Trophoblast cell (in vitro differentiated cells and primary cell): ENCODE data around the gene CINP.

Experiments used
- DNase-seq, 2 donors: peaks; one replicate each; pipeline ENCODE4 v3.0.0-alpha.2; 2016
- H2AFZ ChIP-seq: 2 replicates; pipeline ENCODE4 v1.6.1; 2013; ENCODE audit warnings: low read length, moderate library complexity, mild to moderate bottlenecking; ENCODE audit not compliant: insufficient read depth, poor library complexity
- H2AK5ac ChIP-seq: 2 replicates; pipeline ENCODE4 v1.6.1; 2013; ENCODE audit warnings: mild to moderate bottlenecking, low read length
- H2BK120ac ChIP-seq: 2 replicates; pipeline ENCODE4 v1.6.1; 2013; ENCODE audit warnings: low read length, mild to moderate bottlenecking, moderate library complexity; ENCODE audit not compliant: insufficient read depth, poor library complexity
- H2BK12ac ChIP-seq: 2 replicates; pipeline ENCODE4 v1.6.1; 2013; ENCODE audit warnings: mild to moderate bottlenecking, low read length, moderate library complexity
- H2BK5ac ChIP-seq: 2 replicates; pipeline ENCODE4 v1.6.1; 2013; ENCODE audit warnings: low read length, low read depth, moderate library complexity, mild to moderate bottlenecking; ENCODE audit not compliant: poor library complexity
- H3K14ac ChIP-seq: 2 replicates; pipeline ENCODE4 v1.6.1; 2013; ENCODE audit warnings: mild to moderate bottlenecking, low read length
- H3K18ac ChIP-seq: 2 replicates; pipeline ENCODE4 v1.6.1; 2013; ENCODE audit warnings: mild to moderate bottlenecking, low read length
- H3K23ac ChIP-seq: 2 replicates; pipeline ENCODE4 v1.6.1; 2013; ENCODE audit warnings: low read length
- H3K27ac ChIP-seq: 2 replicates; pipeline ENCODE4 v1.5.1; 2013; ENCODE audit warnings: low read depth, mild to moderate bottlenecking, inconsistent platforms, low read length, moderate library complexity
- H3K27me3 ChIP-seq: 2 replicates; pipeline ENCODE4 v1.6.1; 2013; ENCODE audit warnings: inconsistent platforms, mild to moderate bottlenecking, low read length, moderate library complexity; ENCODE audit not compliant: insufficient read depth
- H3K36me3 ChIP-seq, 2 experiments: 1 replicate in 1 of 2; 2 replicates in 1 of 2; pipeline ENCODE4 v1.6.1; 2013; ENCODE audit warnings: low read length in 2 of 2, mild to moderate bottlenecking in 2 of 2, moderate library complexity in 1 of 2; ENCODE audit not compliant: insufficient read depth in 2 of 2, control insufficient read depth in 1 of 2
- H3K4ac ChIP-seq: 2 replicates; pipeline ENCODE4 v1.6.1; 2013; ENCODE audit warnings: low read depth, mild to moderate bottlenecking, low read length, moderate library complexity
- H3K4me1 ChIP-seq, 2 experiments: 1 replicate in 1 of 2; 2 replicates in 1 of 2; pipeline ENCODE4 v1.6.1; 2013; ENCODE audit warnings: low read length in 2 of 2, mild to moderate bottlenecking in 2 of 2, moderate library complexity in 1 of 2; ENCODE audit not compliant: insufficient read depth in 2 of 2, control insufficient read depth in 1 of 2
- H3K4me2 ChIP-seq: 2 replicates; pipeline ENCODE4 v1.6.1; 2013; ENCODE audit warnings: inconsistent platforms, mild to moderate bottlenecking, low read length, moderate library complexity
- H3K4me3 ChIP-seq: 2 replicates; pipeline ENCODE4 v1.5.1; 2013; ENCODE audit warnings: mild to moderate bottlenecking, low read depth, low read length, inconsistent platforms
- H3K79me1 ChIP-seq: one replicate; pipeline ENCODE4 v1.6.1; 2013; ENCODE audit warnings: low read length
- H3K79me2 ChIP-seq: 2 replicates; pipeline ENCODE4 v1.6.1; 2013; ENCODE audit warnings: low read length, mild to moderate bottlenecking; ENCODE audit not compliant: control insufficient read depth, insufficient read depth, poor library complexity
- H3K9ac ChIP-seq: 2 replicates; pipeline ENCODE4 v1.6.1; 2013; ENCODE audit warnings: mild to moderate bottlenecking, low read length
- H3K9me3 ChIP-seq: 2 replicates; pipeline ENCODE4 v1.6.1; 2013; ENCODE audit warnings: low read depth, mild to moderate bottlenecking, control low read depth, inconsistent platforms, low read length; ENCODE audit not compliant: insufficient read depth
- H4K12ac ChIP-seq: 2 replicates; pipeline ENCODE4 v1.6.1; 2013; ENCODE audit warnings: low read depth, mild to moderate bottlenecking, low read length, moderate library complexity
- H4K8ac ChIP-seq: 2 replicates; pipeline ENCODE4 v1.6.1; 2013; ENCODE audit warnings: low read depth, mild to moderate bottlenecking, low read length, moderate library complexity
- H4K91ac ChIP-seq: one replicate; pipeline ENCODE4 v1.6.1; 2013; ENCODE audit warnings: low read depth, mild to moderate bottlenecking, low read length, moderate library complexity
- WGBS: extraction: QIAGEN DNeasy Blood & Tissue Kit; methylation state at CpG from one replicate; pipeline ENCODE4 v1.1.7; 2013; ENCODE audit warnings: missing lambda C conversion rate; ENCODE audit not compliant: insufficient read length, insufficient coverage; ENCODE audit errors: extremely low coverage; 5-methylcytosine and 5-hydroxymethylcytosine counted together

CINP gene

GRCh38 chr14:102325791-102326345 lies 36.8 kb downstream of the CINP start:
- Histone ChIP-seq H2BK5ac (peak overlapping the region; percentile 86), H3K18ac (peak overlapping the region; percentile 76), H2BK12ac (peak overlapping the region; percentile 93), H2BK120ac (peak overlapping the region; percentile 86), H3K14ac (peak overlapping the region; percentile 91), H4K12ac (peak overlapping the region; percentile 44), H2AFZ (no peak overlapping the region), H3K79me1 (peaks cover 4% of the 10 kb centered on the region), H4K91ac (peak overlapping the region; percentile 82), H3K9me3 (no peaks in the 10 kb centered on the region), H3K79me2 (no peaks in the 10 kb centered on the region), H3K4ac (no peak overlapping the region), H3K4me1 (peaks cover 9 to 10% of the 10 kb centered on the region in 2 experiments), H3K23ac (no peak overlapping the region), H3K27ac (peak overlapping the region; percentile 66), H2AK5ac (peak overlapping the region; percentile 87), H4K8ac (peak overlapping the region; percentile 53), H3K36me3 (peaks cover 0 to 4% of the 10 kb centered on the region in 2 experiments), H3K27me3 (no peaks in the 10 kb centered on the region), H3K4me3 (no peak overlapping the region), H3K4me2 (peak overlapping the region; percentile 11), H3K9ac (no peak overlapping the region)
- no CpG with 5 or more reads among the region's 9 CpGs for WGBS
- DNase-seq, result no peak

- Histone ChIP-seq H3K4me2 (no peak overlapping the region), H3K9me3 (no peaks in the 10 kb centered on the region), H3K4me3 (no peak overlapping the region), H3K79me2 (peaks cover 8% of the 10 kb centered on the region), H4K8ac (no peak overlapping the region), H3K9ac (no peak overlapping the region), H3K27ac (no peak overlapping the region), H3K27me3 (no peaks in the 10 kb centered on the region), H3K23ac (no peak overlapping the region), H3K36me3 (peaks cover 0 to 4% of the 10 kb centered on the region in 2 experiments), H3K4ac (no peak overlapping the region), H2BK12ac (no peak overlapping the region), H3K14ac (no peak overlapping the region), H4K91ac (no peak overlapping the region), H3K4me1 (peaks cover 16 to 18% of the 10 kb centered on the region in 2 experiments), H2BK5ac (no peak overlapping the region), H2AFZ (no peak overlapping the region), H4K12ac (no peak overlapping the region), H3K79me1 (peaks cover 10% of the 10 kb centered on the region), H2AK5ac (no peak overlapping the region), H3K18ac (no peak overlapping the region), H2BK120ac (no peak overlapping the region)
- peak in 1 of 2 donors; percentile 36 for DNase-seq
- WGBS, result no CpG with 5 or more reads among the region's 8 CpGs
Observed at GRCh38 chr14:102323102-102323501, 39.6 kb downstream of the CINP start.

- Histone ChIP-seq H3K4me3 (no peak overlapping the region), H2BK120ac (no peak overlapping the region), H3K27ac (no peak overlapping the region), H3K18ac (no peak overlapping the region), H2BK12ac (no peak overlapping the region), H3K9me3 (no peaks in the 10 kb centered on the region), H2BK5ac (no peak overlapping the region), H2AK5ac (no peak overlapping the region), H3K79me1 (peaks cover 10% of the 10 kb centered on the region), H3K27me3 (no peaks in the 10 kb centered on the region), H3K36me3 (peaks cover 0 to 4% of the 10 kb centered on the region in 2 experiments), H3K23ac (no peak overlapping the region), H3K14ac (no peak overlapping the region), H4K91ac (no peak overlapping the region), H3K79me2 (peaks cover 8% of the 10 kb centered on the region), H4K12ac (no peak overlapping the region), H3K4me1 (peaks cover 12 to 14% of the 10 kb centered on the region in 2 experiments), H3K4ac (no peak overlapping the region), H4K8ac (no peak overlapping the region), H3K4me2 (no peak overlapping the region), H2AFZ (no peak overlapping the region), H3K9ac (no peak overlapping the region)
- no peak for DNase-seq
- no CpG with 5 or more reads among the region's 12 CpGs for WGBS
Observed at GRCh38 chr14:102321456-102322422, 41.0 kb downstream of the CINP start.

GRCh38 chr14:102320671-102321455 lies 41.8 kb downstream of the CINP start:
- H2BK5ac ChIP-seq, result no peak overlapping the region
- no peak overlapping the region for H3K14ac ChIP-seq
- no peak overlapping the region for H3K4ac ChIP-seq
- peak overlapping the region; percentile 95 for H4K8ac ChIP-seq
- H3K18ac ChIP-seq, result no peak overlapping the region
- H3K79me2 ChIP-seq, result peaks cover 8% of the 10 kb centered on the region
- peaks cover 9 to 11% of the 10 kb centered on the region in 2 experiments for H3K4me1 ChIP-seq
- no peak overlapping the region for H3K23ac ChIP-seq
- no peak overlapping the region for H2AK5ac ChIP-seq
- H3K9me3 ChIP-seq, result no peaks in the 10 kb centered on the region
- no peak overlapping the region for H2AFZ ChIP-seq
- H2BK12ac ChIP-seq, result no peak overlapping the region
- no peaks in the 10 kb centered on the region for H3K27me3 ChIP-seq
- no peak for DNase-seq
- no peak overlapping the region for H4K91ac ChIP-seq
- no peak overlapping the region for H3K9ac ChIP-seq
- H3K79me1 ChIP-seq, result peaks cover 10% of the 10 kb centered on the region
- no CpG with 5 or more reads among the region's 17 CpGs for WGBS
- peak overlapping the region; percentile 64 for H3K4me2 ChIP-seq
- H3K4me3 ChIP-seq, result no peak overlapping the region
- no peak overlapping the region for H3K27ac ChIP-seq
- H4K12ac ChIP-seq, result no peak overlapping the region
- peaks cover 0 to 4% of the 10 kb centered on the region in 2 experiments for H3K36me3 ChIP-seq
- no peak overlapping the region for H2BK120ac ChIP-seq
